ENCODE measurements around the gene PAK4. TPM values are rescaled to one million over a fixed set of nuclear protein-coding genes. Genes with fewer than 3 reads are reported as not detected.

The PAK4 gene
- total RNA-seq, 1 experiment from 2014 or later: 69.8 TPM

- ATAC-seq (no peak), DNase-seq (ENCODE audit: low spot score) (no peak)
- Mint-ChIP-seq H3K4me1 (no peaks in the 10 kb centered on the region), H3K27ac (no peak overlapping the region), H3K27me3 (ENCODE audit: low read depth) (no peaks in the 10 kb centered on the region), H3K9me3 (no peaks in the 10 kb centered on the region), H3K36me3 (no peaks in the 10 kb centered on the region), H3K4me3 (no peak overlapping the region)
- TF ChIP-seq, protein P1, sequence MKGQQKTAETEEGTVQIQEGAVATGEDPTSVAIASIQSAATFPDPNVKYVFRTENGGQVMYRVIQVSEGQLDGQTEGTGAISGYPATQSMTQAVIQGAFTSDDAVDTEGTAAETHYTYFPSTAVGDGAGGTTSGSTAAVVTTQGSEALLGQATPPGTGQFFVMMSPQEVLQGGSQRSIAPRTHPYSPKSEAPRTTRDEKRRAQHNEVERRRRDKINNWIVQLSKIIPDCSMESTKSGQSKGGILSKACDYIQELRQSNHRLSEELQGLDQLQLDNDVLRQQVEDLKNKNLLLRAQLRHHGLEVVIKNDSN (CRISPR knock-in tag; IDR thresholded peaks at IDR 0.05): no peak
- no peak for TF ChIP-seq GRHL2 (CRISPR knock-in tag; IDR thresholded peaks at IDR 0.05; ENCODE audit: insufficient replicate concordance, severe bottlenecking)
- TF ChIP-seq, protein P2, sequence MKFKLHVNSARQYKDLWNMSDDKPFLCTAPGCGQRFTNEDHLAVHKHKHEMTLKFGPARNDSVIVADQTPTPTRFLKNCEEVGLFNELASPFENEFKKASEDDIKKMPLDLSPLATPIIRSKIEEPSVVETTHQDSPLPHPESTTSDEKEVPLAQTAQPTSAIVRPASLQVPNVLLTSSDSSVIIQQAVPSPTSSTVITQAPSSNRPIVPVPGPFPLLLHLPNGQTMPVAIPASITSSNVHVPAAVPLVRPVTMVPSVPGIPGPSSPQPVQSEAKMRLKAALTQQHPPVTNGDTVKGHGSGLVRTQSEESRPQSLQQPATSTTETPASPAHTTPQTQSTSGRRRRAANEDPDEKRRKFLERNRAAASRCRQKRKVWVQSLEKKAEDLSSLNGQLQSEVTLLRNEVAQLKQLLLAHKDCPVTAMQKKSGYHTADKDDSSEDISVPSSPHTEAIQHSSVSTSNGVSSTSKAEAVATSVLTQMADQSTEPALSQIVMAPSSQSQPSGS (CRISPR knock-in tag; IDR thresholded peaks at IDR 0.05; ENCODE audit: borderline replicate concordance, low read depth): no peak
- TF ChIP-seq, protein P3, sequence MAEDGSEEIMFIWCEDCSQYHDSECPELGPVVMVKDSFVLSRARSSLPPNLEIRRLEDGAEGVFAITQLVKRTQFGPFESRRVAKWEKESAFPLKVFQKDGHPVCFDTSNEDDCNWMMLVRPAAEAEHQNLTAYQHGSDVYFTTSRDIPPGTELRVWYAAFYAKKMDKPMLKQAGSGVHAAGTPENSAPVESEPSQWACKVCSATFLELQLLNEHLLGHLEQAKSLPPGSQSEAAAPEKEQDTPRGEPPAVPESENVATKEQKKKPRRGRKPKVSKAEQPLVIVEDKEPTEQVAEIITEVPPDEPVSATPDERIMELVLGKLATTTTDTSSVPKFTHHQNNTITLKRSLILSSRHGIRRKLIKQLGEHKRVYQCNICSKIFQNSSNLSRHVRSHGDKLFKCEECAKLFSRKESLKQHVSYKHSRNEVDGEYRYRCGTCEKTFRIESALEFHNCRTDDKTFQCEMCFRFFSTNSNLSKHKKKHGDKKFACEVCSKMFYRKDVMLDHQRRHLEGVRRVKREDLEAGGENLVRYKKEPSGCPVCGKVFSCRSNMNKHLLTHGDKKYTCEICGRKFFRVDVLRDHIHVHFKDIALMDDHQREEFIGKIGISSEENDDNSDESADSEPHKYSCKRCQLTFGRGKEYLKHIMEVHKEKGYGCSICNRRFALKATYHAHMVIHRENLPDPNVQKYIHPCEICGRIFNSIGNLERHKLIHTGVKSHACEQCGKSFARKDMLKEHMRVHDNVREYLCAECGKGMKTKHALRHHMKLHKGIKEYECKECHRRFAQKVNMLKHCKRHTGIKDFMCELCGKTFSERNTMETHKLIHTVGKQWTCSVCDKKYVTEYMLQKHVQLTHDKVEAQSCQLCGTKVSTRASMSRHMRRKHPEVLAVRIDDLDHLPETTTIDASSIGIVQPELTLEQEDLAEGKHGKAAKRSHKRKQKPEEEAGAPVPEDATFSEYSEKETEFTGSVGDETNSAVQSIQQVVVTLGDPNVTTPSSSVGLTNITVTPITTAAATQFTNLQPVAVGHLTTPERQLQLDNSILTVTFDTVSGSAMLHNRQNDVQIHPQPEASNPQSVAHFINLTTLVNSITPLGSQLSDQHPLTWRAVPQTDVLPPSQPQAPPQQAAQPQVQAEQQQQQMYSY (CRISPR knock-in tag; IDR thresholded peaks at IDR 0.05): no peak
- no peak for TF ChIP-seq ZNF121 (CRISPR knock-in tag; IDR thresholded peaks at IDR 0.05)
- no peak for TF ChIP-seq NR2C2 (CRISPR knock-in tag; IDR thresholded peaks at IDR 0.05)
- TF ChIP-seq HMGA2 (CRISPR knock-in tag; IDR thresholded peaks at IDR 0.05): no peak
- CTCF ChIA-PET: interaction anchor here (0.8 to 1.0 kb wide), 2 partner anchors 10 to 53 kb away, joined by 3 read pairs; no protein-coding TSS in a partner anchor
- POLR2A ChIA-PET: no interaction called here
These were observed 49.3 kb downstream of the PAK4 start for GRCh38 chr19:39174558-39175544.

GRCh38 chr19:39175564-39175963 is 50.0 kb downstream of the PAK4 start:
- DNase-seq (ENCODE audit: low spot score): no peak
- ChIA-PET CTCF (interaction anchor here (1.0 kb wide), 1 partner anchor 10 kb away, joined by 3 read pairs; no protein-coding TSS in a partner anchor), POLR2A (no interaction called here)
- no peaks in the 10 kb centered on the region for H3K4me1 Mint-ChIP-seq
- H3K9me3 Mint-ChIP-seq: no peaks in the 10 kb centered on the region
- no peaks in the 10 kb centered on the region for H3K27me3 Mint-ChIP-seq (ENCODE audit: low read depth)
- H3K4me3 Mint-ChIP-seq: no peak overlapping the region
- no peak overlapping the region for H3K27ac Mint-ChIP-seq
- no peak for ATAC-seq
- no peaks in the 10 kb centered on the region for H3K36me3 Mint-ChIP-seq
- TF ChIP-seq ZNF219 (CRISPR knock-in tag; IDR thresholded peaks at IDR 0.05; ENCODE audit: borderline replicate concordance) (no peak), ZNF317 (CRISPR knock-in tag; IDR thresholded peaks at IDR 0.05; ENCODE audit: borderline replicate concordance, low read depth) (no peak), ESRRA (CRISPR knock-in tag; IDR thresholded peaks at IDR 0.05; ENCODE audit: borderline replicate concordance) (no peak), NFE2L1 (CRISPR knock-in tag; IDR thresholded peaks at IDR 0.05) (no peak), RELA (CRISPR knock-in tag; IDR thresholded peaks at IDR 0.05; ENCODE audit: borderline replicate concordance) (no peak), CBFB (CRISPR knock-in tag; IDR thresholded peaks at IDR 0.05; ENCODE audit: low read depth) (no peak), FOXJ3 (CRISPR knock-in tag; IDR thresholded peaks at IDR 0.05; ENCODE audit: borderline replicate concordance) (no peak), CTCF (IDR thresholded peaks at IDR 0.05) (no peak), ETV6 (CRISPR knock-in tag; IDR thresholded peaks at IDR 0.05) (no peak), NR2C2 (CRISPR knock-in tag; IDR thresholded peaks at IDR 0.05) (no peak)
- TF ChIP-seq, protein P4, sequence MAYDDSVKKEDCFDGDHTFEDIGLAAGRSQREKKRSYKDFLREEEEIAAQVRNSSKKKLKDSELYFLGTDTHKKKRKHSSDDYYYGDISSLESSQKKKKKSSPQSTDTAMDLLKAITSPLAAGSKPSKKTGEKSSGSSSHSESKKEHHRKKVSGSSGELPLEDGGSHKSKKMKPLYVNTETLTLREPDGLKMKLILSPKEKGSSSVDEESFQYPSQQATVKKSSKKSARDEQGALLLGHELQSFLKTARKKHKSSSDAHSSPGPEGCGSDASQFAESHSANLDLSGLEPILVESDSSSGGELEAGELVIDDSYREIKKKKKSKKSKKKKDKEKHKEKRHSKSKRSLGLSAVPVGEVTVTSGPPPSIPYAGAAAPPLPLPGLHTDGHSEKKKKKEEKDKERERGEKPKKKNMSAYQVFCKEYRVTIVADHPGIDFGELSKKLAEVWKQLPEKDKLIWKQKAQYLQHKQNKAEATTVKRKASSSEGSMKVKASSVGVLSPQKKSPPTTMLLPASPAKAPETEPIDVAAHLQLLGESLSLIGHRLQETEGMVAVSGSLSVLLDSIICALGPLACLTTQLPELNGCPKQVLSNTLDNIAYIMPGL (CRISPR knock-in tag; IDR thresholded peaks at IDR 0.05): no peak
- TF ChIP-seq, protein P5, sequence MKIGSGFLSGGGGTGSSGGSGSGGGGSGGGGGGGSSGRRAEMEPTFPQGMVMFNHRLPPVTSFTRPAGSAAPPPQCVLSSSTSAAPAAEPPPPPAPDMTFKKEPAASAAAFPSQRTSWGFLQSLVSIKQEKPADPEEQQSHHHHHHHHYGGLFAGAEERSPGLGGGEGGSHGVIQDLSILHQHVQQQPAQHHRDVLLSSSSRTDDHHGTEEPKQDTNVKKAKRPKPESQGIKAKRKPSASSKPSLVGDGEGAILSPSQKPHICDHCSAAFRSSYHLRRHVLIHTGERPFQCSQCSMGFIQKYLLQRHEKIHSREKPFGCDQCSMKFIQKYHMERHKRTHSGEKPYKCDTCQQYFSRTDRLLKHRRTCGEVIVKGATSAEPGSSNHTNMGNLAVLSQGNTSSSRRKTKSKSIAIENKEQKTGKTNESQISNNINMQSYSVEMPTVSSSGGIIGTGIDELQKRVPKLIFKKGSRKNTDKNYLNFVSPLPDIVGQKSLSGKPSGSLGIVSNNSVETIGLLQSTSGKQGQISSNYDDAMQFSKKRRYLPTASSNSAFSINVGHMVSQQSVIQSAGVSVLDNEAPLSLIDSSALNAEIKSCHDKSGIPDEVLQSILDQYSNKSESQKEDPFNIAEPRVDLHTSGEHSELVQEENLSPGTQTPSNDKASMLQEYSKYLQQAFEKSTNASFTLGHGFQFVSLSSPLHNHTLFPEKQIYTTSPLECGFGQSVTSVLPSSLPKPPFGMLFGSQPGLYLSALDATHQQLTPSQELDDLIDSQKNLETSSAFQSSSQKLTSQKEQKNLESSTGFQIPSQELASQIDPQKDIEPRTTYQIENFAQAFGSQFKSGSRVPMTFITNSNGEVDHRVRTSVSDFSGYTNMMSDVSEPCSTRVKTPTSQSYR (CRISPR knock-in tag; IDR thresholded peaks at IDR 0.05): no peak
- TF ChIP-seq, protein P6, sequence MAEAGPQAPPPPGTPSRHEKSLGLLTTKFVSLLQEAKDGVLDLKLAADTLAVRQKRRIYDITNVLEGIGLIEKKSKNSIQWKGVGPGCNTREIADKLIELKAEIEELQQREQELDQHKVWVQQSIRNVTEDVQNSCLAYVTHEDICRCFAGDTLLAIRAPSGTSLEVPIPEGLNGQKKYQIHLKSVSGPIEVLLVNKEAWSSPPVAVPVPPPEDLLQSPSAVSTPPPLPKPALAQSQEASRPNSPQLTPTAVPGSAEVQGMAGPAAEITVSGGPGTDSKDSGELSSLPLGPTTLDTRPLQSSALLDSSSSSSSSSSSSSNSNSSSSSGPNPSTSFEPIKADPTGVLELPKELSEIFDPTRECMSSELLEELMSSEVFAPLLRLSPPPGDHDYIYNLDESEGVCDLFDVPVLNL (CRISPR knock-in tag; IDR thresholded peaks at IDR 0.05; ENCODE audit: borderline replicate concordance, low read depth): no peak
